Measurements from ENCODE around the gene VGLL4.

VGLL4 gene

GRCh38 chr3:11624704-11625375 is 18.9 kb downstream of the VGLL4 start:
- no peak for DNase-seq

DNA sequence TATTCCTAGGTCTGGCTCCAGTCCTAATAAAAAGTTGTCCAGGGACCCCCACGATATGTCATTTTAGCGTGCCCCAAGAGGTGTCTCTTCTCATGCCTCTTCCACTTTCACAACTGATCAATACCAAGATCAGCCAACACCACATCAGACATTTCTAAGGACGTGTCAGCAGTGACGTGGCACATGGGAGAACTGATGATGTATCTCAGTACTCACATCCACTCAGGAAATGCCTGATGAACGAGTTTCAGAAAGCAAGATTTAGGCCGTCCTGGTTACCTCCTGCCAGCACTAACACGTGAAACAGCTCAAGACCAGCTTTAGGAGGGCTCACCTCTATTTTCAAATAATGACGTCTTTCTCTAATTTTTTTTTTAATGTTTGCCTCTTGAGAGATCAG is 19.6 kb downstream of the VGLL4 start:
- DNase-seq = no peak

DNA sequence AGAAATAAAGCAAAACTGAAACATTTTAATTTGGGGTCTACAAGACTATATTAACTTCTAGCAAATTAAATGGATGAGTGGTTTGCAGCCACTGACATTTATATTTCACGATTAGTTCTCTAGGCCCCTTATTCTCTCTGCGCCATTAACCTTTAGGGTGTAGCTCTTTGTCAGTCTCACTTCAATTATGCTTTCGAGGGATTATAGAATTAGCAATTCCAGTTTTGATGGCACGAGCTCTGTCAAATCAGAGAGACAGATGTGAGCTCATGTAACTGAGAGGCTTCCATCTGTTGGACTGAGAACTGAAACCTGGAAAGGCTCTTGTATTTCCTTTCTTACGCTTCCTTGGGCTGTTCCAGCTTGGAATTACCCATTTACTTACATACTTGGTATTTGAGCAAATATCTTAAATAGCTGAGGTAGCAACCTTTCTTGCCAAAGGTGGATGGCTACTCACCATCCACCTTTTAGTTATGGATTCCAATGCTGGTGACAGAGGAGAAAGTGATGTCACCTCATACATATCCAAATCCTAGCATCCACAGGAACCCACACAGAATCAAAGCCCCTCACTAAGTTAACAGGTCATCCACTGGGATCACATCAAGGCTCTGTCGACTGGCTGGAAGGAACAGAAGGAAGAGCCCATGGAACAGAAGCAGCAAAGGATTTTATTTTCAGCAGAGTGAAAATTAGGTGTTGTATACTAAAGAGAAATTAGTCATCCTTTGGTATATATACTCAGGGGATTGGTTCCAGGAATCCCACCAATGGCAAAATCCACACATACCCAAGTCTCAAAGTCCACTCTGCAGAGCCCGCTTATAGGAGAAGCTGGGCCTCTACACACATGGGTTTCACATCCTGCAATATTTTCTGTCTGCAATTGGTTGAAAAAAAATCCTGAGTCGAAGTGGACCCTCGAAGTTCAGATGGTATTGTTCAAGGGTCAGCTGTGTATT is 20.8 kb downstream of the VGLL4 start:
- no peak for DNase-seq

GRCh38 chr3:11621077-11621476 is 22.6 kb downstream of the VGLL4 start:
- no peak for DNase-seq

- DNase-seq = no peak
Measured at GRCh38 chr3:11619946-11620652, 23.6 kb downstream of the VGLL4 start.

- no peak for DNase-seq
Measured at GRCh38 chr3:11619461-11619860, 24.3 kb downstream of the VGLL4 start.

DNA sequence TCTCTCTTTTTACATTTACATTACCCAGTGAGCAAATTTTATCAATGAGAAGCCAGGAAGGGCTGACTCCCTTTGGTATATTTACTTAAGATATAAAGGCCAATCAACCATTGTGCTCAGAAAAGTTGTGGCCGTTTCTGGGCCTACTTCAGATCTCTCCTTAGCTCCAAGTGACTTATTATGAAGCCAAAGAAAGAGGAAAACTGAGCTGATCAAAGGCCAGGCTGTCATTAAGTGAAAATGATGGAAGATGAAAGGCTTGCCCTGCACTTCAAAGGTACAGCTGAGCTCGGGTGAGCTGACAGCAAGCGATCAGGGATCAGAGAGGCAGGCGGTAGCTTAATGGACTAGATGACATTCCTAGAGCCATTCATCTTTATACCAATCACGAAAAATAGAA is 24.8 kb downstream of the VGLL4 start:
- DNase-seq = no peak

DNA sequence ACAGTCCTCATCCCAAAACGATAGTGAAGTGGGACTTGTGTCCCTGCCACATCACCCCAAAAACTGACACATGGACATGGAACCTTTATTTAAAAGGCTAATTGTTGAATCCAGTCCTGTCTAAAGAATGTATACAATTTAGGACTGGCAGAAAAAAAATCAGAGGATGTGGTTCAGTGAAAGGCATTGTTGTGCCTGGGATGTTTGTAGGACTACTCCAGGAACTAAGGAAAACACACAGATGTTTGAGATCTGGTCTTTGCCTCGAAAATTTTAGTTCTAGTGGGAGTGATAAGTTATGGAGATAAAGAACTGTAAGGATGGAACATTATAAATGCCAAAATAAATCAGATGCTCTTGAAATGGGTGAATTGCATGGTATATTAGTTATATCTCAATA is 27.2 kb downstream of the VGLL4 start:
- DNase-seq = no peak

DNA sequence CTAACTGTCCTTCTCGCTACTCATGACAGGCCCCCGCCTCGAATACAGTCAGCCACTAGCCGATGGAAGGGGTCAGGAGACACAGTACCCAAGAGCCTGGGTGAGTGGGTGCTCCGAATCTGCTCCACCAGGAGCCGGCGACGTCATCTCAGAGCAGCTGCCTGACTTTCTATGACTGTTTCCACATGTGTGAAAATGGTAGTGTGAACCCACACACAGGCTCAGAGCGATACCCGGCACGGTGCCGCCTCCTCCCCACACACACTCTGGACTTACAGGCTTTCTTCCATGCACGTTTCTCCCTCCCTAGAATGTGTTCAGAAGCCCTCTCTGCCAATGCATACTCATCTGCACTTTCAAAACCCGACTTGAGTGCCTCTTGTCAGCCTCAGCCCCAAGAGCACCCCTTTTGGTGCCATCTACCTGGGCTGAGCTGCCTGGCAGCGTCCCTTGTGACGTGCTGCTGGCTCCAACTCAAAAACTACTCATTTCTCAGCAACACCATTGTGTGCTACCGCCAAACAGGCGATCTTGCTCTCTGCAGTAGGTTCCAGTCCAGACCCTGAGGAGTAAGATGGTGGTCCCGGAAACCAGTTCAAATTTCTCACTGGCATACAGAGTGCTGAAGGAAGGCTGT is 29.7 kb downstream of the VGLL4 start:
- no peak for DNase-seq

GRCh38 chr3:11613319-11613718 is 30.4 kb downstream of the VGLL4 start:
- DNase-seq = no peak

- DNase-seq = no peak
Measured at GRCh38 chr3:11612515-11613188, 31.1 kb downstream of the VGLL4 start.

DNA sequence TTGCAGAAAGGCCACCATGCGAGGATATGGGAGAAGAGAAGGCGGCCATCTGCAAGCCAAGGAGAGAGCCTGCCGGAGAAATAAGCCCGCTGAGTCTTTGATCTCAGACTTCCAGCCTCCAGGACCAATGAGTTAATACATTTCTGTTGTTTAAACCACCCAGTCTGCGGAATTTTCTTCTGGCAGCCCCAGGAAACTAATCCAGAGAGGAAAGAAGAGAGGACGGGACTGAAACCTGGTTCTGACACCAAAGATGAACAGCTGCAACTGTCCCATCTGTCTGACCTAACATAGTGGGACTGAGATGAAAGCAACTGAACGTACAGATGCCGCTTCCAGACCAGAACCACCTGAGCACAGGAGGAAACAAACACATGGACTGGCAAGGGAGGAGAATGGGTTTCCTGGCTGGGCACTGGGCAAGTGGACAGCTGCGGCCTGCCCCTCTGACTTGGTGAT is 32.3 kb downstream of the VGLL4 start:
- DNase-seq = no peak

GRCh38 chr3:11610700-11611275 is 32.9 kb downstream of the VGLL4 start:
- DNase-seq = no peak

DNA sequence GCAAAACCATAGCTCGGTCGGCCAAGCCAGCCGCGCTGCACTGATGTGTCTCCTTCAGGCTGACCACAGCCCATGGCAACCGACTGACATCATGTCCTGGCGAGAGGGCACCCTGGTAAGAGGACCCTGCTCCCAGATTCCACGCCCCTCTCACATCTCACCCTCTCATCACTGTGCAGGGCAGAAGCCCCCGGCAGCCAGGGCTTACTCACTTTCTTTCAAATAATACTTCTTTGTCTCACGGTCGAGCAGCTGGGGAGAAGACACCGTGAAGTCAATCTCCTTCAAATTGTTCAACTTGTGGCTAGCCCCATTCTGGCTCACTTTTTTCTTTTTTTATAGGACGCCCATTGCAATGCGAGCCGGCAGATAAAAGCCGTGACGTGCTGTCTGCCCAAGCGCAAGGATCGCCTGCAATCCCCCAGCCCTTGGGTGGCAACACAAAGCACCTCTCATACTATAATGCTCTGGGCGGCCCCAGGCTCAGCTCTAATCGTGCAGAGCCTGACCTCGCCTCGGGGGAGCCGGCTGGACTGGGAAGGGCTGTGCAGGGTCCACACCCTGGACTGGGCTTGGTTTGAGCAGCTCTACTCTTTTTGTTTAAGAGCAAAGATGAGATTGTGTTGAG is 33.6 kb downstream of the VGLL4 start:
- DNase-seq = no peak

GRCh38 chr3:11609481-11609880 is 34.2 kb downstream of the VGLL4 start:
- DNase-seq = no peak

GRCh38 chr3:11607816-11608215 is 35.9 kb downstream of the VGLL4 start:
- DNase-seq = no peak

DNA sequence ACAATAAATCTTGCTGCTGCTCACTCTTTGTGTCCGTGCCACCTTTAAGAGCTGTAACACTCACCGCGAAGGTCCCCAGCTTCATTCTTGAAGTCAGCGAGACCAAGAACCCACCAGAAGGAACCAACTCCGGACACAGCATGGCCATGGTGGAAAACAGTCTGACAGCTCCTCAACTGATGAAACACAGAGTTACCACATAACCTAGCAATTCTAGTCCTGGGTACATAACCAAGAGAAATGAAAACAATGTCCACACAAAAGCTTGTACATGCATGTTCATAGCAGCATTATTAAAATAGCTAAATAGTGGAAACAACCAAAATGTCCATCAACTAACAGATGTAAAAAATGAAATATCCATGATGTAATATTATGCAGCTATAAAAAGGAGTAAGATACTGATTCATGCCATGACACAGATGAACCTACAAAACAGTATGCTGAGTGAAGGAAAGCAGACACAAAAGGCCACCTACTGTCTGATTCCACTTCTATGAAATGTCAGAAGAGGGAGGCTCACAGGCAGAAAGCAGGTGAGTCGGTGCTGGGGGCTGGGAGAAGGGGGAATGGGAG is 36.8 kb downstream of the VGLL4 start:
- no peak for DNase-seq

DNA sequence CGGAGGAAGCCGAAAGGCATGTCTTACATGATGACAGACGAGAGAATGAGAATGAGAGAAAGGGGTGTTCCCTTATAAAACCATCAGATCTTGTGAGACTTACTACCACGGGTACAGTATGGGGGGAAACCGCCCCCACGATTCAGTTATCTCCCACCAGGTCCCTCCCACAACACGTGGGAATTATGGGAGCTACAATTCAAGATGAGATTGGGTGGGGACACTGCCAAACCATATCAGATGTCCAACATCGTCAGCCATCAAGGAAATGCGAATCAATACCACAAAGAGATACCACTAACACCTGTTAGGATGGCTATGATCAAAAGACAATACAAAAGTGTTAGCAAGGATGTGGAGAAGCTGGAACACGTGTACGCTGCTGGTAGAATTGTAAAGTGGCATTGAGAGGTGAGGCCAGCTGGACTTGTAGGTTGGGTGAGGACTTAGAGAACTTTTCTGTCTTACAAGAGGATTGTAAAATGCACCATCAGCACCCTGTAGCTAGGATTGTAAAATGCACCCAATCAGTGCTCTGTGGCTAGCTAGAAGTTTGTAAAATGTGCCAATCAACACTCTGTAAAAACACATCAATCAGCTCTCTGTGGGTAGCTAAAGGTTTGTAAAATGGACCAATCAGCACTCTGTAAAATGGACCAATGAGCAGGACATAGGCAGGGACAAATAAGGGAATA is 37.5 kb downstream of the VGLL4 start:
- no peak for DNase-seq

GRCh38 chr3:11605398-11605797 is 38.3 kb downstream of the VGLL4 start:
- no peak for DNase-seq

GRCh38 chr3:11604139-11604892 is 39.4 kb downstream of the VGLL4 start:
- DNase-seq = no peak

All from NCI-H1092 (cell line).